Brain pericyte (primary cell): ENCODE data around the gene DIAPH2.

Experiments used
- DNase-seq: peaks from one replicate; pipeline ENCODE4 v3.0.0-alpha.2; 2012; ENCODE audit warnings: low read depth, low spot score

DIAPH2 gene

DNA sequence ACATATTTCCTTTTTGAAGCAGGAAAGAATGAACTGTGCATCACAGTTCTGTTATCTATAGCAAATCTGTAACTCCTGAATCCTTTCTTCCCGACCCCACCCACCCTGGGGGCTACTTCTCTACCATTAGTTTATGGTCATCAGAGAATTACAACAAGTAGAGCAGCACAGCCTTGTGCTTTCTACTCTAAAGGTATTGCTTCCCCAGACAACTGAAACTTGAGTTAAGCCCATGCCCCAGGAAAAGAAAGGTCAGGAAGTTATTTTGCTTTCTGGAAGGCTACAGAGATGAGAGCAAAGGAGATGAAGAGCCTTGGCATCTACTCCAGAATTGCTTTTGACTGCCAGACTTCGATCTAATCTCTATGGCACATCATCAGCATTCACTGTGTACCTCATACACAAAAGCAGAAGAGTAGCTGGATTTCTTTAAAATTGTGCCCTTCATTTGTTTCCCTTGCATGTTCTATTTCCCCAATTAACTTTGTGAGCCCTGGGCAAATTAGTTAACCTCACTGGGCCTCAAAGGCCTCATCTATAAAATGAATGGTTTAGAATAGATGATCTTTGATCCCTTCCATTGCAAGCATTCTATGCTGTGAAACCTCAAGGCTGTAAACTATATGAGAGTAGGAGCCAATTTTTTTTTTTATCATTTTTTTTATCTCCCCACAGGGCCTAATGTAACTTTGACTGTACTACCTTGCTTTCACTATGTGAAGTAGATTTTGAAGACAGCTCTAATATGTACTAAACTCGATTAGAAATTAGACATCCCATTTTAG, 794.7 kb downstream of the DIAPH2 start:
- DNase-seq, result no peak

DNA sequence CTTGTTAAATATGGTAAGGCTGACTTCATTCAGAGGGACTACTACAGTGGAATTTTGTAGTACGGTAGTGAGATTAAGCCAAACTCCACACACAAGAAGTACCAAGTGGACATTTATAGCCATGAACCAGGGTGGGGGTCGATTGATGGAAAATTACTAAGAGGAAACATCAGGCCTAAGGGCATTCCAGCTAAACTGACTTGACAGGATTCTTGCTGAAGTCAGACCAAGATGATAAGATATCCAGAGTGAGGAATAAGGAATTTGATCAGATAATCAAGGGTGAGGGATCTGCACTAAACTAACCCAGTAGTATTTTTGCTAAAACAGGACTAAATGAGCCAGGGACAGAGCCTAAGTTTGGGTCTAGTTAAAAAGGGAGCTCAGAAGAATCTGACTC, 796.6 kb downstream of the DIAPH2 start:
- DNase-seq, result no peak

DNA sequence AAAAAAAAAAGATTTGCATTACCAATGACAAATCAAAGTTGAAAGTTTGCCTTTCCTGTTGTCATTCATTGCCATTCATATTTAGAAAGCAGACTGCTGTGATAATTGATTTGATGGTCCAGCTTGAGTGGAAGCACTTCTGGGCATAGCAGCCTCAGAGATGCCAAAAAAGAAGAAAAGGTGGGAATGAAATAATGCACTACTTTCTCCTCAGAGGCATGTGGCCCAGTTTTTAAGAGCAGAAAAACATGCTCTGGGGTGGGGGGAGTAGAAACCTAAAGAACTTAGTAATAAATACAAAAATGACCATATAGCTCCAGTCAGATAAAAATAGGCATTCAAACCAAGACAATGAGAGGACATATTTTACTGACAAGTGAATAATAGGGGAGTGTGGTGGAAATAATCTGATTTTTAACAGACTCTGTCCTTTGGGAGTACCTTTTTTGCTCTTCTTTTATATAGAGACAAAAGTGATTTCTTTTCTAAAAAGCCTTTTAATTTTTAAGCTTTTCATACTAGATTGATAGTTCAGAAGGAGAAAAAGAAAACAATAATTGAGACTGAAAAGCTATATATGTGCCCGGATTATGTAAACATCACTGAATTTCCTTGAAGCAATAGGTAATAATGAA, 798.1 kb downstream of the DIAPH2 start:
- DNase-seq, result no peak

- DNase-seq, result no peak
Measured at GRCh38 chrX:97490656-97491055, 806.0 kb downstream of the DIAPH2 start.

GRCh38 chrX:97494756-97495372, 810.2 kb downstream of the DIAPH2 start:
- no peak for DNase-seq

DNA sequence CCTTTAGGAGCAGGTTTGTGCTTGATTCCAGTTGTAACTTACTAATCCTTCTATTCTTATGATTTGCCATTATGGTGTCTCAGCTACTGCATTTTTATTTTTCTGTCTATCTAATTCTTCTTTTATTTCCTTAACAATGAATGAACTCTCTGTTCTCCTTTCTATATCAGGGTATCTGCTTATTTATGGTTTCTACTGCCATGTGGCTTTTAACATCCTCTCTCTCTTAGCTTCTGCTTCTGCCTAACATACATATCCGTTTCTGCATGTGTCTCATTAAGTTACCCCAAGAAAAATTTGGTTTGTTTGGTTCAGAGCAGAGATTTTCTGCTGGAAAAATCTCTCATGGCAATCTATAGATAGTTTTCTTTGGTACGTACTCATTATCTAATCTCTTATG, 813.5 kb downstream of the DIAPH2 start:
- no peak for DNase-seq

- DNase-seq, result no peak
Measured at GRCh38 chrX:97504431-97504830, 819.8 kb downstream of the DIAPH2 start.

- no peak for DNase-seq
Measured at GRCh38 chrX:97517763-97518162, 833.1 kb downstream of the DIAPH2 start.

GRCh38 chrX:97522307-97522706, 837.7 kb downstream of the DIAPH2 start:
- no peak for DNase-seq

DNA sequence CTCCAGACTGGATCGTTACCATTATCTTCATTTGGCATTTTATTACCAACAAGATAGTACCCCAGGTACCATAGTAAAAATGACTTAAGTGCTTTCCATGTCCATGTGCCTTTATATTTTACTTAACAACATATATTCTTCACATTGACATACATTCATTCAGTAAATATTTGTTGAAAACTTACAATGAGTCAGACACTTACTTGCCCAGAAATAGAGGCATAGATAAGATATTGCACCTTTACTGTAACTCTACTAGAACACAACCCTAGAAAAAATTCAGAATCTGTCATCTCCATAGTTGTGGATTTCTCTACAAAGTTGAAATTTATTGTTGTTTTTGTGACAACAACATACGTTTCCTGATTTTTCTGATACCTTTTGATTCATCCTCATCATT, 839.7 kb downstream of the DIAPH2 start:
- no peak for DNase-seq

DNA sequence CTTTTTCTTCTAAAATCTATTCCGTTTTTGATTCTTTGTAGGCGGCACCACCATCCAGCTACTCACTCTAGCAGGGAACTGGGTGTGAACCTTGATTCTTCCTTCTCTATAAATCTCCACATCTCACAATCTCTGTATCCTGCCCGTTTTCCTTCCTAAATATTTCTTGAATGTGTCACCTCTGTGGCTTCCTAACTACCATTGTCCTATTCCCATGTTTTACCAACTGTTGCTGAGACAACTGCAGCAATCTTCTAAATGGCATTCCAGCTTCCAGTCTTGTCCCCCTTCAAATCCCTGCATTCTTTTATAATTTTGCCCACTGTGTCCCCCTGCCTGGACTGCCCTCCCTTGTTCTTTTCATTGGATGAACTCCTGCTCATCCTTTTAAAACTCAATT, 840.4 kb downstream of the DIAPH2 start:
- DNase-seq, result no peak

DNA sequence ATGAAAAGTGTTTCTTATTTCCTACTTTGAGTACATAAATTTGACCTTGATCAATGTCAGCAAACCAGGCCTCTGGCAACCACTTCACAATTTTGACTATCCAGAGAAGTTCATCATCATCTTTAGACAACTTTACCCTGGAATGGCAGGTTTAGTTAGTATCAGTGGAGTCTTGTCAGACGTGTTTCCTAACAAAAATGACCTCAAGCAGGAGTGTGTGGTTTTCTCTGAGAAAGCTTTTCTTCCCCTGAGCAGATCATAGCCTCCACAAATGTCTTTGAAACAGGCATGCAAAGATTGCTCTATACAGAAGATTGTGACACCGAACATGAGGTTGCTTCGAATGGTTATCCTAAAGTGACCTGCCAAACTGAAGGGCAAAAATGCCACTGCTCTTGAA, 841.3 kb downstream of the DIAPH2 start:
- DNase-seq, result no peak

- no peak for DNase-seq
Measured at GRCh38 chrX:97527725-97528124, 843.1 kb downstream of the DIAPH2 start.

- no peak for DNase-seq
Measured at GRCh38 chrX:97529536-97530200, 845.0 kb downstream of the DIAPH2 start.

- no peak for DNase-seq
Measured at GRCh38 chrX:97531825-97532224, 847.2 kb downstream of the DIAPH2 start.

DNA sequence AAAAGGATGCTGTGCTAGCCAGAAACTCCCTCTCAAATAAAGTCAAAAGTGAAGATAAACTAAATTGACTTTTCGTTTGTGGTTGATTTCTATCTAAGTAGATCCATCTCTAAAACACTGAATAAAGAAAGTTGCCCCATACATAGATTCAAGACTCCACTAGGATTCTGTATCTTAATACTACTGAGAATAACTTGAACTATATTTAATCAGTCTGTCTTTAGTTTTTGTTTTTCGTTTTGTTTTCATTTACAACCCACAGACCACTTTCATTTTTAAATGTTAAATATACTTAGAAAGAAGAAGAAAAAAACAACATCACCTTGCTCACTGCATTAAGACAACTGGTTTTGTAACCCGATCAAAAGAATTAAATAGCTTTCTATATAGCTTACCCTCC, 854.1 kb downstream of the DIAPH2 start:
- no peak for DNase-seq

DNA sequence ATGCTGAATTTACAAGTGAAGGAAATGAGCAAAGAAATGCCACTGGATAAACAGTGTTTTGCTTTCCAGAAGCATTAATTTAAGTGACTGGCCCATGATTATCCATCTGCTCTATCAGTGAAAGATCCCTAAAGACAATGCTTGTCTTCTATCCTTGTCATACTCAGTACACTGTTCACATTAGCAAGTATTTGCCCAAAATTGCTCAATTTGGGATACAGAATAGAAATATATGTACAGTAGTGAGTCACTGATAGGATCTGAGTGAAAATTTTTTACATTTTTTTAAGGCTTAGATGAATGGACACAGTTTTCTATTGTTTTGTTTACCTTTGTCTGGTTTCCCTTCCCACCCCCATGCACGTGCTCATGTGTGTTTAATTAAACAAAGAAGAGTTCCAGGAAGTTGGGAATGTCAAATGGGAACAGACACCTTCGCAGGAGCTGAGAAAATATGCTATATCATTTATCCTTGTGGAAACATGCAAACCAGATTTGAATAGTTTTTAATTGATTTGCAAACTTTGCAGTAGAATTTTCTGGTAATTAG, 855.4 kb downstream of the DIAPH2 start:
- no peak for DNase-seq

- no peak for DNase-seq
Measured at GRCh38 chrX:97547877-97548578, 863.4 kb downstream of the DIAPH2 start.

- no peak for DNase-seq
Measured at GRCh38 chrX:97551821-97552220, 867.2 kb downstream of the DIAPH2 start.

DNA sequence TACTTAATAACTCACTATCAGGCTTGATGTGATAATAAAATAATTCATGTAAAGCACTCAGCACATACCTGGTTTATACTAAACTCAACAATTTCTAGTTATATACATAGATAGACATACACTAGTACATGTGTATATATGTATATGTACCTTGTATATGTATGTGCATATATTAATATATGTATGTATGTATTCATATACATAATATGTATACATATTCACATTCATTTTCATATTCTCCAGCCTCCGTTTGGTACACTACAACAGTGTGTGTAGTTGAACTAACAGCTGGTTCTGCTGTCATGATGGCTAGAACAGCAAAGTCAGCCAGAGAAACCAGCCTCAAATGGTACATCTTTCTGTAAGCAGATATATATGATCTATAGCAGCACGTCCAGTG, 869.2 kb downstream of the DIAPH2 start:
- DNase-seq, result no peak

DNA sequence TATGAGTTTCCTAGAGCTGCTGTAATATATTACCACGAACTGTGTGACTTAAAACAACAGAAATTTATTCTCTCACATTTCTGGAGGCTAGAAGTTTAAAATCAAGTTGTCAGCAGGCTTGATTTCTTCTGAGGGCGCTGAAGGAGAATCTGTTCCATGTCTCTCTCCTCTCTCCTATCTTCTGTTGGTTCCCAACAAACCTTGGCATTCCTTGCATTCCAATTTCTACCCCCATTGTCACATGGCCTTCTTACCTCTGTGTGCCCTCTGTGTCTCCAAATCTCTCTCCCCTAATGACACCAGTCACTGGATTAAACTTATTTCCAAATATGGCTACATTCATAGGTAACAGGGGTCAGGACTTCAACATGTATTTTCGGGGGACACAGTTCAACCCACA, 871.7 kb downstream of the DIAPH2 start:
- no peak for DNase-seq
